CD4-positive, alpha-beta T cell treated with Interleukin-6 at 100 ng/mL for 8 hours (primary cell): Measurements from ENCODE around the gene TMEM60.
A peak's percentile ranks its signal among the peaks of the same experiment; 100 is the strongest.
"Not testable (repeated sequence)": the region's sequence is repeated elsewhere in the genome, so short reads cannot be mapped to it uniquely, and the experiment has no call there.

Source experiments
- DNase-seq: peaks from one replicate; pipeline ENCODE4 v3.0.0-alpha.2; 2020; ENCODE audit warnings: mixed read lengths, low spot score

Gene TMEM60

GRCh38 chr7:77811516-77812289 is 13.5 kb upstream of the TMEM60 start:
- no peak for DNase-seq

DNA sequence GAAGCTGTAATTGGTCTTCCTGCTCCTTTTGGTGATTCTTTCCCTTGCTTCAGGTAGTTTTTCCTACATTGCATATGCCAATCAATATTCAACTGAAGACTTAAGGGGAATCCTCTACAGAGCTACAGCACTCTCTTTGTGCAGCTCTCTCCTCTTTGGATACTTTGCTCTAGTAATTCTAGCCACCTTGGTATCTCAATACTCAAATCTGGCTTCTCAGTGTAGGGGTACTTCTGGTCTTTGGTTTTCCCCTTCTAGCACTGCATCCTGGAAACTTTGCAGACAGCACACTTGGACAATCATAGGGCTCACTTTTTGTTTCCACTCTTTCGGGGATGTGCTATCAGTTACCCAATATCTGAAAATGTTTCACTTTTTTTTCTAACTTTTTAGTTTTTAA is 10.3 kb upstream of the TMEM60 start:
- DNase-seq, result no peak

- DNase-seq, result no peak
Measured at GRCh38 chr7:77806425-77806824, 8.2 kb upstream of the TMEM60 start.

DNA sequence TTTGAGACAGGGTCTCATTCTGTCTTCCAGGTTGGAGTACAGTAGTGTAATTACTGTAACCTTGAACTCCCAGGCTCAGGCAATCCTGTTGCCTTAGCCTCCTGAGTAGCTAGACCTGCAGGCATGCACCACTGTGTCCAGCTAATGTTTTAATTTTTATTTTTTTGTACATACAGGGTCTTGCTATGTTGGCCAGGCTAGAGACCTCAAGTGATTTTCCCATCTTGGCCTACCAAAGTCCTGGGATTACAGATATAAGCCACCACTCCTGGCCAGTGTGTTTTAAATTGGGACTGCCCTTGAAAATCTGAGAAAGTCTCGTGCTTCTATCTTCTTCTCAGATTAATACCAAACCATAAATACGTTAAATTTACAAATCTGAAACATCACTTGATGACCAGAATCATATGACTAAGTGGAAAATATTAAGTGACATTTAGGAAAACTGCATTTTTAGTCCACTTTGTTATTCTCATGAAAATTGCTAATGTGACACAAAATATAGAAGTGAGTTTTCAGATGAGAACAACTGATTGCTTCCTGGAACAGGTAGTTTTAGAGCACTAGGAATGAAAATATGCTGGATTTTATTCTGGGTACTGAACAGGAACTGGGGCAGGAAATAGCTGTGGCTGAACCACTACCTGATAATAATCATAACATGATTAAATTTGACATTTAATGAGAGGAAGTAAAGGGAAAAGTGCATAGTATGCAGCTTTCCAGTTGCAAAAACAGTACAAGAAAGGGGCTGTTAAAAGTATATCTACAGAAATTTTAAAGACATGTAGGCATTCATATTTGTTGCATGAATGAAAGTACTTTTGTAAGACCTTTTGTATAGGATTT is 4.5 kb upstream of the TMEM60 start:
- DNase-seq, result peak; percentile 35

DNA sequence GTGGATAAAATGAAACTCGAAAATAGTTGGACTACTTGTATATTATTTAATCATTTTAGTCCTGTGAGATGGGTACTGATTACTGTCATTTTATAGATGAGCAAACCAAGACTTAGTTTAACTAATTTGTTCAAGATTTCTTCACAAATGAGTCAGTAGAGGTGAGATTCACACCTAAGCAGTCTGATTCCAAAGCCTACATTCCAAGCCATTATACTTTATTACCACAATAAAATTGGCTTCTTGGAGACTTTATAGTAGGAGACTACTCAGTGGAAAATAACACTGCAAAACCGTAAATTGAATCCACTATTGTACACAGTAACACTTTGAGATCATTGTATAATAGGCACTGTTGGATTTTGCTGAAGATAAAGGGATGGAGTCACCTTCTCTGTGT is 2.5 kb upstream of the TMEM60 start:
- DNase-seq, result no peak

DNA sequence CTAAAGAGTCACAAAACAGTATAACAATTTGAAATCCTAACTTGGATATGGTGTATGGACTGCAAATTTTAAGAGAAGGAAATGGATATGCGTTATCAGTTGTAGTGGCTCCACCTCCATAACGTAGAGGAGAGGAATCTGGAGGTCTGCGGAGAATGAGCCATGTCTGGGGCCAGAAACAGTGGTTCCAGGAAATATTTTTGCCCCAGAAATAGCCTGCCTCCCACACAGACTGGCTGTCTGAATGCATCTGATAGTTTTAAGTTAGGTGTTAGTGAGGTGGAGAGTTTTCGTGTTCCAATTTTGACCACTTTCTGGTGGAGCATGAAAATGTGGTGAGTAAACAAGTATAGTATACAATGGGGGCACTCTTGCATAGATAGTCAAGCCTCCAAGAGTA is 1.9 kb upstream of the TMEM60 start:
- no peak for DNase-seq

GRCh38 chr7:77799078-77799964 is 1.1 kb upstream of the TMEM60 start:
- peak; percentile 6 for DNase-seq

DNA sequence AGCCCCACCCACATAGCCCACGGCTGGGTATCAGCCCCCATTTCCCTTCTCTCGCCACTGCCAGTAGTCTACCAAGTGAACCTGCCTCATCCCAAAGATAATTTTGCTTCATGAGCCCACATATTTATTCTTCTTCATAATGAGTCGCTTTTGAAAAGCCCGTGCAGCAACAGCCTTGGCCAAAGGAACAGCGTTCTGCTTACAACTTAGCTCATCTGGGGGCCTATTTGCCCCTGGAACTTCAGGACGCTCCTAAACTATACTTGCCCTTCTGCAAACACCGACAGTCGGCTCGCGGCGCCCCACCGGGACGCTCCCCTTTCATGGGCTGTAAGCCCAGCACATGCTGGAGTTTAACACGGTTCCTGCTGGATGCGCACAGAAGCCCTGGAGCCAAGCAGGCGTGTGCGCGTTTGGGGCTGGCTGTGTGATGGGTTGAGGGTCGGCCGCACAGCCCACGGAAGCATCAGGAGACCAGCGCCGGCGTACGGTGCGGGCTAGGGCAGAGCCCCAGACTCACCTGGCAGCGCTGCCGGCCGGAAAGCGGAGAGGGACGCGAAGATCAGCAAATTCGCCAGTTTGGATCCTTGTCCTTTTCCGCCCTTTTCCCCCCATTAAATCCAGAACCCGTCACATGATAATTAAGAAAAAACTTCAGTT is 370 bp downstream of the TMEM60 start:
- DNase-seq, result no peak

DNA sequence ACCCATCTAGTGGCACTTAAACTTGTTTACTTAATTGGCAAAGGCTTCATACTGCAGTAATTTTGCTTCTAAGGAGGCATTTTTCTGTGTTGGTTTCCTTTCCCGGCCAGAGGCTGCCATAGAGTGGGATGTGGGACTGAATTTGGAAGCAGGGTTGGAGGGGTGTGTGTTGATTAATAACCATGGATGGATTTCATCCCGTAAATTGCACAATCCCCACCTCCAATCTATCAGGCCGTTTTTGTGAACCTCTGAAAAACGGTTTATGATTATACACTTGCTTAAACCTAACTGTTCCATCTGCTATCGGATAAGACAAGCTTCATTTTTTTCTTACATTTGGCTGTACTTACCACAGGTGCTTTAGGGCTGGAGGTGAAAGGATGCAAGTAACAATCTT is 1.3 kb downstream of the TMEM60 start:
- no peak for DNase-seq

GRCh38 chr7:77796109-77796508 is 2.1 kb downstream of the TMEM60 start:
- DNase-seq, result no peak

DNA sequence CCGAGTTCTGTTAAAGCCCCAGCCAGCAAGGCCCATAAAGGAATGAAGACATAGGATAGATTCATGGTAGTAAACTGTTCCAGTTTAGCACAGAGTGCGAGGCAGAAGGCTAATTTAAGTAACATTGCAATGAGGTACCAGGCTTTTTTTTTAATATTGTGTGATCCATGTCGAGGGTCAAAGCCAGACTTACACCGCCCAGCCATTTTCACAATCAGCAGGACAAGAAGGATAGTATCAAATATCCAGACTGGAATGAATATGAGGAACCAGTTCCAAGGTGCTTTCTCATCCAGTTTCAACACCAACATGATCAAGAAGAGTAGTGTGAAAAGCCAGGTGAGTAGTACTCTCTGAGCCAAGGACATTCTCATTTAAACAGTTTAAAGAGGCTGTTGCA is 4.2 kb downstream of the TMEM60 start:
- no peak for DNase-seq

DNA sequence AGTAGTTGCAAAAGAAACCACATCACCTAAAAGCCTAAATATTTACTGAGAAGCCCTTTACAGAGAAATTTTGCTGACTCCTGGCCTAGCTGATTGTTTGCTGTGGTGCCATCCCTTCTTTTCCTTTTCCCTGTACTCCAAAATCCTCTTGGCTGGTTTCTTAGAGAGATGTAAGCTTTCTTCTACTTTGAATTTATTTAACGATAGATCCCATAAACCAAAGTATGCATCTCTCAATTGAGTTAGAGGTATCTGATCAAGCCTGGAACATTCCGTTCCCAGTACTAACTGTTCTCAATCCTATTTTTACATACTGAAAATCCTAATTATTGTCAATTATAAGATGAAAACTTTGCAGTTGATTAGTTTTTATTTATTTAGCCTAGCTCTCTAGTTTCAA is 6.3 kb downstream of the TMEM60 start:
- DNase-seq, result no peak

DNA sequence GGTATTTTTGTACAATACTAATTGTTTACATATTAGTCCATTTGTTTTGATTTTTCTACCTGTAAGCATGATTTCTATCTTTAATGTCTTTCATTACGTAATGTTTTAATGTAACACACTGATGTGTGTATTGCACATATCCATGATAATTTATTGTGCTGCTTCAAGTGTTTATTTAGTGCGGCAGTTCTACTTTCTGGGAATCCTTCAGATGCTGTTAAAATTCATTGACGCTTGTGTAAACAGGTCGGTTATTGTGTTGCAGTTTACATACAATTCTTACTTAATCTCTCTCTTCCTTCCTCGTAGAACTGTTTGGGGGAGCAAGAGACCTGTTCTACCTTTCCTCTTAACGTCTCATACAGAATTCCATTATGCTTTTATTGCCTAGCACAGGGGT is 6.9 kb downstream of the TMEM60 start:
- no peak for DNase-seq

DNA sequence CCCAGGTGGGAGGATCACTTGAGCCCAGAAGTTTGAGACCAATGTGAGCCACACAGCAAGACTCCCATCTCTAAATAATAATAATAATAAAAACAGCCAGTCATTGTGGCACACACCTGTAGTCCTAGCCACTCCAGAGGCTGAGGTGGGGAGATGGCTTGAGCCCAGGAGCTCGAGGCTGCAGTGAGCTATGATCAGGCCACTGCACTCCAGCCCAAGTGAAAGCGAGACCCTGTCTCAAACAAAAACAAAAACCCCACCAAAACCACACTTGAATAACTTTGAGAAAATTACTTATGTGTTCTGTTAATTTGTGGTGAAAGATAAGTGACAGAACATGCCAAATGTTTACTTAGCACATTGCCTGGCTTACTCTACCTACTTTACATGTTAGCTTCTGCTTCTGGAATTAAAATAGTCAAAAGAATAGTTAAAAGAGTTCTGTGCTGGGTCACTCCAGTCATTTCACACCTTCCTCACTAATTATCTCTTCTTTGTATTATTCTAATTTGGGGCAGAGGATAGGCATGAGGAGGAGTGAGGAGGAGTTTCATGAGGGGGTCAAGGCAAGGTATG is 9.8 kb downstream of the TMEM60 start:
- DNase-seq, result no peak

- no peak for DNase-seq
Measured at GRCh38 chr7:77786741-77787140, 11.5 kb downstream of the TMEM60 start.

- no peak for DNase-seq
Measured at GRCh38 chr7:77786018-77786417, 12.2 kb downstream of the TMEM60 start.

GRCh38 chr7:77784426-77784825 is 13.8 kb downstream of the TMEM60 start:
- DNase-seq, result not testable (repeated sequence)

- no peak for DNase-seq
Measured at GRCh38 chr7:77783545-77783944, 14.7 kb downstream of the TMEM60 start.

DNA sequence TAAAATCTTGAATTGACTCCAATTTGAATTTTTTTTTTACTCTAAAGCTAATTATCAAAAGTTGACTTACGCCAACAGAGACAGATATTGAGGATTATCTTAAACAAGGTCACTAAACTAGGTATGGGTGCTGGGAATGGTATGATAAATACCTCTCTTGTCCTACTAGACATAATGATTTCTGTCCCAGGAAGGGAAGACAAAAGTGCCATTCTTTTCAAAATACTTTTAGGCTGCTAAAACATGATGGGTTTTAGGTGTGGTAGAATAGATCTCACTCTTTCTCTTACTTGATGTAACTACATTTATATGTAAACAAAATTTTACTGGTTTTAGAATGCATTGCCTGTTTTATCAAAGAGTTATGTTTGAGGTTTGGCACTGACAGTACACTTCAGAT is 15.1 kb downstream of the TMEM60 start:
- no peak for DNase-seq

DNA sequence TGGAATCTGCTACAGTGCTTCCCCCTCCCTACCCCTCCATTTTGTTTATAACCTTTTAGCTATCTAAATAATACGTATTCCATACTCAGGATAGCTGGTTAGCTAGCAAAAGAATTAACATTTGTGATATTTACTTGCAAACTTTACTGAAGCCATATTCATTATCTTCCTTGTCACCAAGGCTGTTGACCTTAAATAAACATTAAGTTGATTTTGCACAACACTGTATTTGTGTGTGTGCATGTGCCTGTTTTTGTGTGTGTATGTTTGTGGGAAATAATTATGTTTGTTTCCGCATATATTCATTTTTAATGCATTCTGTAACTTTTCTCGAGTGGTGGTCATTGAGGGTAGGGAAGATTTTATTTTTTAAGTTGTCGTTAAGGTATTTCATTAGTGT is 15.9 kb downstream of the TMEM60 start:
- no peak for DNase-seq

- DNase-seq, result no peak
Measured at GRCh38 chr7:77778535-77778934, 19.7 kb downstream of the TMEM60 start.

GRCh38 chr7:77771901-77772300 is 26.3 kb downstream of the TMEM60 start:
- DNase-seq, result no peak
